ENCODE measurements around the gene OGFOD2.

DNA sequence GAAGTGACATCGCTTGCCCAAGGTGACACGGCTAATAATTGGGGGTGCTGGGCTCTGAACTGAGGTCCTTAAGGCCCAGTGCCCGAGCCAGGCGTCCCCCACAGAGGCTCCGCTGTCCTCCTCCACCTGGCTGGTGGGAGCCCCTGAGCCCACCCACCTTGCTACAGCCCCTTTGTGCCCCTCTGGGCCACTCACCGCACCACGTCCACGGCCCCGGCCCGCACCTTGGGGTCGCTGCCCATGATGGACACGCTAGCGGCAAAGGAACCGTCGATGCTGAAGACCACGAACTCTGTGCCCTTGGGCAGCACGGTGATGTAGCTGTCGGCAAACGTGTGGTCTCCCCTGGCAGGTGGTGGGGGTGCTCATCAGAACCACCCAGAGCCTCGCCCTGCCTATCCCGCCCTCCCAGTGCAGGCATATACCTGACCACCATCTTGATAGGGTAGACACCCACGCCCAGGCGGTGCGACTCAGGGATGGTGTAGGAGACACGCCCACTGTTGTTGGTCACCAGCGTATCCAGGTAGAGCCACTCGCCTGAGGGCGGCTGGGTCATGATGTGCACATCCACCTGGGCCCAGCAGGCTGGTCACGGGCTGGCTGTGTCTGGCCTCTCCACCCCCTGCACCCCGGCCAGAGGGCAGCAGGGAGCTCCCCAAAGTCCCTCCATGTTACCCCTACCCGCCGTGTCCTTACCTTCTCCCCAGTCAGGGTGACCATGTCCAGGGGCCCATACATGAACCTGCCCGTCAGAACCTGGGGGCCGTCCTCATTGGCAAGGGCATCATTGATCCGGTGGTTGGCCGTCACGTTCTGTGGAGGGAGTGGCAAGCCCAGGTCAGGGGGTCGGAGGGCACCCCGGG is 12.3 kb downstream of the OGFOD2 start:
- TF ChIP-seq, protein P1, sequence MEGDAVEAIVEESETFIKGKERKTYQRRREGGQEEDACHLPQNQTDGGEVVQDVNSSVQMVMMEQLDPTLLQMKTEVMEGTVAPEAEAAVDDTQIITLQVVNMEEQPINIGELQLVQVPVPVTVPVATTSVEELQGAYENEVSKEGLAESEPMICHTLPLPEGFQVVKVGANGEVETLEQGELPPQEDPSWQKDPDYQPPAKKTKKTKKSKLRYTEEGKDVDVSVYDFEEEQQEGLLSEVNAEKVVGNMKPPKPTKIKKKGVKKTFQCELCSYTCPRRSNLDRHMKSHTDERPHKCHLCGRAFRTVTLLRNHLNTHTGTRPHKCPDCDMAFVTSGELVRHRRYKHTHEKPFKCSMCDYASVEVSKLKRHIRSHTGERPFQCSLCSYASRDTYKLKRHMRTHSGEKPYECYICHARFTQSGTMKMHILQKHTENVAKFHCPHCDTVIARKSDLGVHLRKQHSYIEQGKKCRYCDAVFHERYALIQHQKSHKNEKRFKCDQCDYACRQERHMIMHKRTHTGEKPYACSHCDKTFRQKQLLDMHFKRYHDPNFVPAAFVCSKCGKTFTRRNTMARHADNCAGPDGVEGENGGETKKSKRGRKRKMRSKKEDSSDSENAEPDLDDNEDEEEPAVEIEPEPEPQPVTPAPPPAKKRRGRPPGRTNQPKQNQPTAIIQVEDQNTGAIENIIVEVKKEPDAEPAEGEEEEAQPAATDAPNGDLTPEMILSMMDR (IDR thresholded peaks at IDR 0.05 in 8 of 11, conservative IDR thresholded peaks at IDR 0.05 in 3 of 11), result no peak
- TF ChIP-seq POLR2AphosphoS5 (IDR thresholded peaks at IDR 0.05), result no peak

All from spleen (tissue), 7 donors.